IPS-18c (cell line): ENCODE measurements around the gene FAM184A.
"Not testable (repeated sequence)": the region's sequence is repeated elsewhere in the genome, so short reads cannot be mapped to it uniquely, and the experiment has no call there.

Experiments used
- H3K4me3 ChIP-seq: 2 replicates; pipeline ENCODE4 v1.7.0; 2013; ENCODE audit warnings: low read depth, mild to moderate bottlenecking, low read length, moderate library complexity; ENCODE audit not compliant: insufficient read depth
- H3K9me3 ChIP-seq: one replicate; pipeline ENCODE4 v1.6.1; 2013; ENCODE audit warnings: mild to moderate bottlenecking, low read length, moderate library complexity; ENCODE audit not compliant: control insufficient read depth, insufficient read depth

Gene FAM184A

GRCh38 chr6:119078376-119079282, at the start of gene FAM184A:
Gene FAM184A (minus strand): TSS chr6:119078664. CDS start chr6:119078299, 365 bp downstream.
- H3K9me3 ChIP-seq: peaks cover 18% of the 10 kb centered on the region
- H3K4me3 ChIP-seq: peak within 1 kb of the TSS; percentile 77

GRCh38 chr6:119127627-119128026, 49.2 kb upstream of the FAM184A start:
- H3K4me3 ChIP-seq: no peak overlapping the region
- peaks cover 2% of the 10 kb centered on the region for H3K9me3 ChIP-seq

GRCh38 chr6:119126826-119127225, 48.4 kb upstream of the FAM184A start:
- peaks cover 2% of the 10 kb centered on the region for H3K9me3 ChIP-seq
- no peak overlapping the region for H3K4me3 ChIP-seq

GRCh38 chr6:119126140-119126539, 47.7 kb upstream of the FAM184A start:
- Histone ChIP-seq H3K4me3 (no peak overlapping the region), H3K9me3 (peaks cover 2% of the 10 kb centered on the region)

- Histone ChIP-seq H3K4me3 (no peak overlapping the region), H3K9me3 (peaks cover 2% of the 10 kb centered on the region)
These were observed 47.1 kb upstream of the FAM184A start for GRCh38 chr6:119125576-119125975.

- H3K4me3 ChIP-seq: no peak overlapping the region
These were observed 45.8 kb upstream of the FAM184A start for GRCh38 chr6:119124079-119124824.

GRCh38 chr6:119122336-119122735, 43.9 kb upstream of the FAM184A start:
- H3K4me3 ChIP-seq: no peak overlapping the region
- peaks cover under 1% of the 10 kb centered on the region for H3K9me3 ChIP-seq

More at GRCh38 chr6:119124079-119124824, 45.8 kb upstream of the FAM184A start:
- H3K9me3 ChIP-seq: peaks cover 2% of the 10 kb centered on the region

GRCh38 chr6:119121367-119121766, 42.9 kb upstream of the FAM184A start:
- no peak overlapping the region for H3K4me3 ChIP-seq
- no peaks in the 10 kb centered on the region for H3K9me3 ChIP-seq

GRCh38 chr6:119119989-119120388, 41.5 kb upstream of the FAM184A start:
- no peak overlapping the region for H3K4me3 ChIP-seq
- no peaks in the 10 kb centered on the region for H3K9me3 ChIP-seq

GRCh38 chr6:119119062-119119461, 40.6 kb upstream of the FAM184A start:
- H3K4me3 ChIP-seq, H3K9me3 ChIP-seq: not testable (repeated sequence)

GRCh38 chr6:119116712-119117281, 38.3 kb upstream of the FAM184A start:
- H3K4me3 ChIP-seq: no peak overlapping the region

GRCh38 chr6:119113961-119114360, 35.5 kb upstream of the FAM184A start:
- Histone ChIP-seq H3K9me3 (no peaks in the 10 kb centered on the region), H3K4me3 (no peak overlapping the region)

More at GRCh38 chr6:119116712-119117281, 38.3 kb upstream of the FAM184A start:
- H3K9me3 ChIP-seq: no peaks in the 10 kb centered on the region

GRCh38 chr6:119112812-119113530, 34.5 kb upstream of the FAM184A start:
- no peaks in the 10 kb centered on the region for H3K9me3 ChIP-seq
- no peak overlapping the region for H3K4me3 ChIP-seq

- H3K9me3 ChIP-seq: no peaks in the 10 kb centered on the region
- H3K4me3 ChIP-seq: no peak overlapping the region
These were observed 32.4 kb upstream of the FAM184A start for GRCh38 chr6:119110601-119111548.

- Histone ChIP-seq H3K9me3 (no peaks in the 10 kb centered on the region), H3K4me3 (no peak overlapping the region)
These were observed 31.3 kb upstream of the FAM184A start for GRCh38 chr6:119109654-119110325.

- Histone ChIP-seq H3K9me3 (no peaks in the 10 kb centered on the region), H3K4me3 (no peak overlapping the region)
These were observed 29.6 kb upstream of the FAM184A start for GRCh38 chr6:119108076-119108475.
